Heart left ventricle (tissue), 13 donors: ENCODE results near the gene MEX3B.

Experiments used
- POLR2A ChIP-seq, 2 donors: fragments of 450-650 bp; IDR thresholded peaks; one replicate each; pipeline ENCODE4 v1.6.1; 2017; ENCODE audit warnings: antibody characterized with exemption in 2 of 2, mild to moderate bottlenecking in 2 of 2, moderate library complexity in 2 of 2
- TF ChIP-seq, protein P1 (sequence below), 12 donors: fragments of 200-600 bp; sonication (generic) in 4 of 12; IDR thresholded peaks; one replicate each; pipeline versions ENCODE4 v1.5.0 to v1.8.0; 2018 to 2022; ENCODE audit warnings: antibody characterized with exemption in 12 of 12, mild to moderate bottlenecking in 5 of 12
- donor health status: ischemic (EF 13 %, LVEDD 7.1; RV severe dilation, severe dysfunction).
- donor health status: DM: no; HTN: yes; CAD: no.
- donor health status: DM: no; HTN: no; CAD: no.
- donor health status: ischemic (EF 25% LVEDD 6.9; RV normal size, moderate dysfunction).
- donor health status: ischemic (EF 25% LVEDD 5.7; RV mildly dilated, moderate dysfunction).
- donor health status: ischemic (EF 35%, LVEDD 5.7; RV mildly dilated, moderate dysfunction).
- donor health status: nonischemic (EF 11% LVEDD 7.7; RV severe dilation, severe dysfunction).
- donor health status: DM: yes; HTN: yes; CAD: no.
- donor health status: PGD.
- donor health status: ischemic (EF 29% LVEDD 5.4; RV normal size, mild dysfunction).
- donor health status: nonischemic (EF 23%, LVEDD 6.1; RV moderate dilation, normal function).

DNA sequence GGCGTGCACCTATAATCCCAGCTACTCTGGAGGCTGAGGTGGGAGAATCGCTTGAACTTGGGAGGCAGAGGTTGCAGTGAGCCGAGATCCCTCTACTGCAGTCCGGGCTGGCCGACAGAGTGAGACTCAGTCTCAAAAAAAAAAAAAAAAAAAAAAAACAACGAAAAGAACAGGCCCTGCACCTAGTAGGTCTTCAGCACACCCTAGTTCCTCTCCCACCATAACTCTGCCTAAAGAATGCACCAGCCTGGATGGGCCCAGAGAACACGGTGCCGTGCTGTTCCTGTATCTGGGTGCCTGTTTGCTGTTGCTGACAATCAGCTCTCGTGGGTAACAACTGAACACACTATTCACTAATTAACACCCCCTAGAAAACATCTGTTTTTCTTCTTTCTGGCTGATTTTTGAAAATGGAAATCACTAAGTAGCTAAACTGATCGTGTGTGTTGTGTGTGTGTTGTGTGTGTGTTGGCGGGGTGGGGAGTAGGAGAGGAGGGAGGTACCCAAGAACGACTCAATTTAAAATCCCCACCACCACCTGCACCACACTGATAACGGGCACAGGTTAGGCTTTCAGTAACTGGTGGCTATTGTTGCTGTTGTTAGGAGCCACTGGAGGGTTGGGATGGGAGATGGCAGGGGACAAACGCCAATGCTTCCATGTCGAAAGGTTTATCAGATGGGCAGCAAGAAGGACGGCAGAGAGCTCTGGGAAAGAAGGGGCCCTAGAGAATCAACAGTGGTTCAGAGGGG lies 40.6 kb upstream of the MEX3B start:
- TF ChIP-seq, protein P1, sequence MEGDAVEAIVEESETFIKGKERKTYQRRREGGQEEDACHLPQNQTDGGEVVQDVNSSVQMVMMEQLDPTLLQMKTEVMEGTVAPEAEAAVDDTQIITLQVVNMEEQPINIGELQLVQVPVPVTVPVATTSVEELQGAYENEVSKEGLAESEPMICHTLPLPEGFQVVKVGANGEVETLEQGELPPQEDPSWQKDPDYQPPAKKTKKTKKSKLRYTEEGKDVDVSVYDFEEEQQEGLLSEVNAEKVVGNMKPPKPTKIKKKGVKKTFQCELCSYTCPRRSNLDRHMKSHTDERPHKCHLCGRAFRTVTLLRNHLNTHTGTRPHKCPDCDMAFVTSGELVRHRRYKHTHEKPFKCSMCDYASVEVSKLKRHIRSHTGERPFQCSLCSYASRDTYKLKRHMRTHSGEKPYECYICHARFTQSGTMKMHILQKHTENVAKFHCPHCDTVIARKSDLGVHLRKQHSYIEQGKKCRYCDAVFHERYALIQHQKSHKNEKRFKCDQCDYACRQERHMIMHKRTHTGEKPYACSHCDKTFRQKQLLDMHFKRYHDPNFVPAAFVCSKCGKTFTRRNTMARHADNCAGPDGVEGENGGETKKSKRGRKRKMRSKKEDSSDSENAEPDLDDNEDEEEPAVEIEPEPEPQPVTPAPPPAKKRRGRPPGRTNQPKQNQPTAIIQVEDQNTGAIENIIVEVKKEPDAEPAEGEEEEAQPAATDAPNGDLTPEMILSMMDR (IDR thresholded peaks at IDR 0.05) = no peak
- TF ChIP-seq POLR2A (IDR thresholded peaks at IDR 0.05) = no peak
